Measurements from ENCODE around the gene RAB33B. TPM values are rescaled to one million over a fixed set of nuclear protein-coding genes. Genes with fewer than 3 reads are reported as not detected.

Gene RAB33B
- total and polyA plus RNA-seq, 2 of the 8 experiments (the other 6 are each of a cell fraction or from before 2014, with no cell fraction given) = 4.2 to 8.7 TPM

DNA sequence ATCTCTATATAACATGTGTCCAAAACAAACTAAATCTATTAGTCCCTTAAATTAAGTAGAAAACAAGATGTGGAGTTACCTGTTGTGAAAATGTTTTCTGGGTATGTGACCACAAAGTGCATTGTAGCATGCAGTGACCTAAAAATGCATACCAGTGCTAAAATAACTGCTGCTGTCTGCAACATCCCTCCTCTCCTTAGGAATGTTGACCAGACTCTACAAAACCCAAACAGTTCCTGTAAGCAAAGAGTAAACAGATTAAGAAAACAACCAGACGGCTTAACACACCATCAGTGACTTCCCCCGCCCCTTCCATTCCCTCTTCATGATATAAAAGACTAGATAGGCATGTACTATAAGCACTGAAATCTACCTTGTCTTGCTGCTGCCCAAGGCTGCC lies 15.8 kb upstream of the RAB33B start:
- H3K23ac ChIP-seq (ENCODE audit: insufficient read length) = no peak overlapping the region
- POLR2A ChIA-PET (ENCODE audit: partially characterized antibody) = interaction anchor here (1.3 kb wide), 1 partner anchor 8 kb away, joined by 3 read pairs; no protein-coding TSS in a partner anchor
- H2AFZ ChIP-seq (ENCODE audit: low read length) = no peak overlapping the region
- H2AK5ac ChIP-seq (ENCODE audit: low read depth, low read length) = no peak overlapping the region
- H3K27me3 ChIP-seq (replicated peaks in 1 of 4; ENCODE audit: control insufficient read depth in 3 of 4, extremely low read depth in 1 of 4, insufficient read depth in 3 of 4, low read length in 3 of 4) = no peaks in the 10 kb centered on the region
- no peak overlapping the region for H2BK120ac ChIP-seq (replicated peaks; ENCODE audit: low read depth, low read length)
- no peak overlapping the region for H3K56ac ChIP-seq (replicated peaks; ENCODE audit: insufficient read length, low read depth, low read length)
- no peaks in the 10 kb centered on the region for H4K20me1 ChIP-seq (replicated peaks in 1 of 2; ENCODE audit: control insufficient read depth in 1 of 2, insufficient read depth in 2 of 2, low read length in 2 of 2)
- DNase-seq (ENCODE audit: low read depth in 1 of 2, low spot score in 2 of 2) = no peak
- H3K9me3 ChIP-seq (ENCODE audit: insufficient read depth in 2 of 2, low read depth in 1 of 2, low read length in 1 of 2) = no peaks in the 10 kb centered on the region; a peak in 1 of 4 replicates
- H2BK20ac ChIP-seq (ENCODE audit: low read length) = no peak overlapping the region
- no peaks in the 10 kb centered on the region for H3K79me2 ChIP-seq (ENCODE audit: control insufficient read depth in 1 of 2, insufficient read depth in 2 of 2, low read length in 2 of 2)
- H3K9ac ChIP-seq (replicated peaks in 1 of 4; ENCODE audit: extremely low read depth in 1 of 4, low read depth in 3 of 4, low read length in 3 of 4) = no peak overlapping the region
- no peak overlapping the region for H3K27ac ChIP-seq (ENCODE audit: low read depth, low read length)
- 92% methylated on average over 2 of the region's 2 CpGs; no CpG with 5 or more reads in 1 of the 2 experiments for WGBS, 2 experiments (ENCODE audit: extremely low coverage in 1 of 2, insufficient coverage in 1 of 2, insufficient read length in 1 of 2, insufficient replicate concordance in 2 of 2, low coverage in 1 of 2, low lambda C conversion rate in 2 of 2, missing lambda C conversion rate in 1 of 2)
- H3K4me3 ChIP-seq (ENCODE audit: extremely low read depth in 1 of 4, insufficient read depth in 2 of 4, low read depth in 3 of 4, low read length in 4 of 4) = no peak overlapping the region
- no peaks in the 10 kb centered on the region for H3K36me3 ChIP-seq (ENCODE audit: control insufficient read depth in 2 of 4, insufficient read depth in 4 of 4, low read length in 3 of 4)
- no peak overlapping the region for H4K5ac ChIP-seq (ENCODE audit: insufficient read length, low read depth, low read length)
- H3K18ac ChIP-seq (ENCODE audit: extremely low read depth, low read length) = no peak overlapping the region
- CTCF ChIA-PET (ENCODE audit: partially characterized antibody) = interaction anchor here (1.2 to 1.6 kb wide), 2 partner anchors 92 to 219 kb away, joined by 3 to 4 read pairs; no protein-coding TSS in a partner anchor
- no peaks in the 10 kb centered on the region for H3K4me1 ChIP-seq (replicated peaks in 1 of 4; ENCODE audit: control insufficient read depth in 3 of 4, insufficient read depth in 4 of 4, low read length in 3 of 4)
- H2BK5ac ChIP-seq (ENCODE audit: low read depth, low read length) = no peak overlapping the region
- H3K4me2 ChIP-seq (ENCODE audit: insufficient read depth in 1 of 2, low read depth in 2 of 2, low read length in 2 of 2) = no peak overlapping the region
- TF ChIP-seq SIN3A (conservative IDR thresholded peaks at IDR 0.05 in 1 of 2, IDR thresholded peaks at IDR 0.05 in 1 of 2; ENCODE audit: low read depth in 1 of 2, low read length in 2 of 2) (no peak), EZH2 (IDR thresholded peaks at IDR 0.05; ENCODE audit: low read depth, low read length, severe bottlenecking) (no peak), CBX8 (IDR thresholded peaks at IDR 0.05; ENCODE audit: borderline replicate concordance, low read depth, low read length) (no peak), SIX5 (IDR thresholded peaks at IDR 0.05; ENCODE audit: low read depth, low read length) (no peak), HDAC6 (IDR thresholded peaks at IDR 0.05; ENCODE audit: low read depth, low read length) (no peak), TCF12 (IDR thresholded peaks at IDR 0.05; ENCODE audit: low read depth, low read length) (no peak), NANOG (IDR thresholded peaks at IDR 0.05; ENCODE audit: insufficient read depth, low read depth, low read length, poor library complexity, severe bottlenecking) (no peak), ASH2L (IDR thresholded peaks at IDR 0.05; ENCODE audit: low read length) (no peak), ZNF274 (IDR thresholded peaks at IDR 0.05; ENCODE audit: borderline replicate concordance, extremely low read depth, low read length) (no peak), JUN (IDR thresholded peaks at IDR 0.05; ENCODE audit: low read depth, low read length) (no peak), SIRT6 (IDR thresholded peaks at IDR 0.05; ENCODE audit: low read length) (no peak), CTBP2 (IDR thresholded peaks at IDR 0.05; ENCODE audit: borderline replicate concordance, insufficient read depth, insufficient read length, low read length) (no peak), EGR1 (IDR thresholded peaks at IDR 0.05; ENCODE audit: borderline replicate concordance, low read depth, low read length) (no peak), SP4 (IDR thresholded peaks at IDR 0.05; ENCODE audit: low read length) (no peak)
- TF ChIP-seq, protein P1, sequence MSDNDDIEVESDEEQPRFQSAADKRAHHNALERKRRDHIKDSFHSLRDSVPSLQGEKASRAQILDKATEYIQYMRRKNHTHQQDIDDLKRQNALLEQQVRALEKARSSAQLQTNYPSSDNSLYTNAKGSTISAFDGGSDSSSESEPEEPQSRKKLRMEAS (IDR thresholded peaks at IDR 0.05) = no peak
- FAIRE-seq = no peak
- no peak overlapping the region for H4K91ac ChIP-seq (replicated peaks; ENCODE audit: insufficient read length, low read length)
- H2BK15ac ChIP-seq (ENCODE audit: low read length) = no peak overlapping the region
- no peaks in the 10 kb centered on the region for H3K23me2 ChIP-seq (ENCODE audit: low read depth, low read length)
- H2BK12ac ChIP-seq (ENCODE audit: low read depth, low read length) = no peak overlapping the region
- H4K8ac ChIP-seq (ENCODE audit: extremely low read depth, insufficient read depth, low read length) = no peak overlapping the region
- no peak overlapping the region for H3K14ac ChIP-seq (ENCODE audit: insufficient read length)
- no peaks in the 10 kb centered on the region; the same call in 1 of the 2 replicates for H3K79me1 ChIP-seq (ENCODE audit: low read depth, low read length)
- H3K4ac ChIP-seq (replicated peaks; ENCODE audit: insufficient read length, low read depth, low read length) = no peak overlapping the region
